GM19035 (cell line): ENCODE data around the gene KRT2.

Source experiments
- ATAC-seq: cut with Tn5 transposase; IDR thresholded peaks from one replicate; pipeline ENCODE4 v1.9.1; 2021; ENCODE audit not compliant: unreplicated experiment

The KRT2 gene

GRCh38 chr12:52600475-52600874 lies 51.5 kb downstream of the KRT2 start:
- no peak for ATAC-seq

GRCh38 chr12:52600071-52600470 lies 51.9 kb downstream of the KRT2 start:
- ATAC-seq: no peak

- no peak for ATAC-seq
Observed at GRCh38 chr12:52598966-52599365, 53.0 kb downstream of the KRT2 start.
